B cell (primary cell): ENCODE results near the gene TENT4B. TPM values are rescaled to one million over a fixed set of nuclear protein-coding genes. Genes with fewer than 3 reads are reported as not detected.

Experiments
- ATAC-seq: fragments of 200-7000 bp; cut with Tn5 transposase; one replicate; pipeline ENCODE4 v1.10.0; 2021; ENCODE audit warnings: low read depth, mild to moderate bottlenecking, moderate number of reproducible peaks, moderate library complexity
- CTCF ChIA-PET: fragments of 350-600 bp; sonication (Branson Sonifier 250); formaldehyde crosslinking; loops from one replicate; lab custom pipeline; 2021; ENCODE audit warnings: antibody characterized with exemption, inconsistent platforms; lab: Charles Lee
- POLR2A ChIA-PET: fragments of 350-600 bp; sonication (Branson Sonifier 250); formaldehyde crosslinking; loops from one replicate; lab custom pipeline; 2021; ENCODE audit warnings: antibody characterized with exemption; lab: Charles Lee
- DNase-seq: peaks from one replicate; pipeline ENCODE4 v3.0.0; 2013
- H2AFZ ChIP-seq: 2 replicates; pipeline ENCODE4 v1.6.1; 2012; ENCODE audit warnings: mild to moderate bottlenecking, low read depth, low read length; ENCODE audit not compliant: insufficient read depth, poor library complexity, severe bottlenecking
- H3K27ac ChIP-seq, 2 donors: 1 replicate in 1 of 2; 2 replicates in 1 of 2; pipeline ENCODE4 v1.5.1; 2012 to 2013; ENCODE audit warnings: low read length in 2 of 2, mild to moderate bottlenecking in 2 of 2, moderate library complexity in 1 of 2
- H3K27me3 ChIP-seq, 4 experiments: fragments of 200-600 bp in 1 of 4; sonication (generic) in 1 of 4; replicated peaks in 1 of 4; 1 replicate in 2 of 4; 2 replicates in 2 of 4; pipeline versions ENCODE4 v1.6.1 to v1.7.0; 2013 to 2016; ENCODE audit warnings: low read length in 3 of 4, mild to moderate bottlenecking in 2 of 4, mixed read lengths in 1 of 4, moderate library complexity in 1 of 4; ENCODE audit not compliant: insufficient read depth in 4 of 4, control insufficient read depth in 3 of 4; ENCODE audit errors: control extremely low read depth in 1 of 4
- H3K36me3 ChIP-seq, 2 experiments: replicated peaks in 1 of 2; 1 replicate in 1 of 2; 2 replicates in 1 of 2; pipeline versions ENCODE4 v1.6.1 to v1.7.1; 2013; ENCODE audit warnings: low read length in 1 of 2; ENCODE audit not compliant: insufficient read depth in 2 of 2, control insufficient read depth in 1 of 2; ENCODE audit errors: control extremely low read depth in 1 of 2, extremely low read depth in 1 of 2
- H3K4me1 ChIP-seq, 2 donors: fragments of 200-600 bp in 1 of 2; sonication (generic) in 1 of 2; 1 replicate in 1 of 2; 2 replicates in 1 of 2; pipeline versions ENCODE4 v1.5.1 to v1.6.1; 2013 to 2017; ENCODE audit warnings: low read length in 2 of 2; ENCODE audit not compliant: control insufficient read depth in 2 of 2, insufficient read depth in 2 of 2
- H3K4me2 ChIP-seq: replicated peaks from 2 replicates; pipeline ENCODE3; 2012; ENCODE audit warnings: mild to moderate bottlenecking, low read depth, low read length; ENCODE audit not compliant: poor library complexity, severe bottlenecking
- H3K4me3 ChIP-seq, 5 experiments: fragments of 200-600 bp in 1 of 5; sonication (generic) in 1 of 5; 1 replicate in 3 of 5; 2 replicates in 2 of 5; pipeline versions ENCODE4 v1.5.1 to v1.7.0; 2011 to 2016; ENCODE audit warnings: low read length in 4 of 5, mild to moderate bottlenecking in 4 of 5, low read depth in 2 of 5, control low read depth in 1 of 5, moderate library complexity in 1 of 5; ENCODE audit not compliant: insufficient read depth in 1 of 5; ENCODE audit errors: control extremely low read depth in 1 of 5, extremely low read depth in 1 of 5
- H3K79me2 ChIP-seq: fragments of 200-600 bp; sonication (generic); one replicate; pipeline ENCODE4 v1.6.0; 2016; ENCODE audit warnings: low read length; ENCODE audit not compliant: control insufficient read depth, insufficient read depth
- H3K9ac ChIP-seq: fragments of 200-600 bp; sonication (generic); 2 replicates; pipeline ENCODE4 v1.6.1; 2017; ENCODE audit warnings: mild to moderate bottlenecking, low read length, moderate library complexity
- H3K9me3 ChIP-seq, 3 donors: one replicate each; pipeline versions ENCODE4 v1.6.1 to v1.7.1; 2013; ENCODE audit warnings: low read length in 2 of 3; ENCODE audit not compliant: control insufficient read depth in 2 of 3, insufficient read depth in 1 of 3; ENCODE audit errors: control extremely low read depth in 1 of 3
- H4K20me1 ChIP-seq: 2 replicates; pipeline ENCODE4 v1.6.0; 2012; ENCODE audit warnings: mild to moderate bottlenecking, low read length; ENCODE audit not compliant: insufficient read depth, control insufficient read depth, poor library complexity, severe bottlenecking
- H3K27ac Mint-ChIP-seq: one replicate; pipeline ENCODE4 v1.8.0; 2021; ENCODE audit warnings: mixed read lengths
- H3K27me3 Mint-ChIP-seq: one replicate; pipeline ENCODE4 v1.8.0; 2021; ENCODE audit warnings: mixed read lengths
- H3K4me1 Mint-ChIP-seq: one replicate; pipeline ENCODE4 v1.8.0; 2021; ENCODE audit warnings: mixed read lengths
- H3K4me3 Mint-ChIP-seq: one replicate; pipeline ENCODE4 v1.8.0; 2021; ENCODE audit warnings: mixed read lengths
- H3K9me3 Mint-ChIP-seq: one replicate; pipeline ENCODE4 v1.8.0; 2022; ENCODE audit warnings: mixed read lengths; ENCODE audit not compliant: insufficient read depth
- EZH2 ChIP-seq: IDR thresholded peaks from 2 replicates; pipeline ENCODE4 v1.6.1; 2012; ENCODE audit warnings: borderline replicate concordance, low read depth, mild to moderate bottlenecking, moderate library complexity, low read length; ENCODE audit not compliant: insufficient read depth, poor library complexity, severe bottlenecking
- WGBS: methylation state at CpG from one replicate; pipeline ENCODE4 v1.1.5; 2013; ENCODE audit warnings: missing lambda C conversion rate; ENCODE audit not compliant: insufficient coverage; 5-methylcytosine and 5-hydroxymethylcytosine counted together
- intact Hi-C: fragments of 100-400 bp; cut with micrococcal nuclease; formaldehyde crosslinking; loops from one replicate; pipeline ENCODE4 v1.10.0; 2022
- polyA plus RNA-seq: library from polyadenylated mRNA; depleted of rRNA; stranded (reverse); fragments of >200 nt; gene quantifications from 2 replicates; pipeline ENCODE4 v1.2.3, GENCODE V29; 2012
- total RNA-seq, 2 donors: library from RNA; stranded (reverse); fragments of 120-200 nt in 1 of 2; gene quantifications; 1 replicate in 1 of 2; 2 replicates in 1 of 2; pipeline versions ENCODE4 v1.2.3 to v1.2.4, GENCODE V29; 2013 to 2022
- TF ChIP-seq, protein P1 (sequence below): fragments of 200-600 bp; IDR thresholded peaks from one replicate; pipeline ENCODE4 v1.8.0; 2022; ENCODE audit warnings: antibody characterized with exemption, mild to moderate bottlenecking

TENT4B gene
- total and polyA plus RNA-seq, 2 donors (not counting 1 experiment from before 2014, with no cell fraction given), result 6.1 to 17.1 TPM

DNA sequence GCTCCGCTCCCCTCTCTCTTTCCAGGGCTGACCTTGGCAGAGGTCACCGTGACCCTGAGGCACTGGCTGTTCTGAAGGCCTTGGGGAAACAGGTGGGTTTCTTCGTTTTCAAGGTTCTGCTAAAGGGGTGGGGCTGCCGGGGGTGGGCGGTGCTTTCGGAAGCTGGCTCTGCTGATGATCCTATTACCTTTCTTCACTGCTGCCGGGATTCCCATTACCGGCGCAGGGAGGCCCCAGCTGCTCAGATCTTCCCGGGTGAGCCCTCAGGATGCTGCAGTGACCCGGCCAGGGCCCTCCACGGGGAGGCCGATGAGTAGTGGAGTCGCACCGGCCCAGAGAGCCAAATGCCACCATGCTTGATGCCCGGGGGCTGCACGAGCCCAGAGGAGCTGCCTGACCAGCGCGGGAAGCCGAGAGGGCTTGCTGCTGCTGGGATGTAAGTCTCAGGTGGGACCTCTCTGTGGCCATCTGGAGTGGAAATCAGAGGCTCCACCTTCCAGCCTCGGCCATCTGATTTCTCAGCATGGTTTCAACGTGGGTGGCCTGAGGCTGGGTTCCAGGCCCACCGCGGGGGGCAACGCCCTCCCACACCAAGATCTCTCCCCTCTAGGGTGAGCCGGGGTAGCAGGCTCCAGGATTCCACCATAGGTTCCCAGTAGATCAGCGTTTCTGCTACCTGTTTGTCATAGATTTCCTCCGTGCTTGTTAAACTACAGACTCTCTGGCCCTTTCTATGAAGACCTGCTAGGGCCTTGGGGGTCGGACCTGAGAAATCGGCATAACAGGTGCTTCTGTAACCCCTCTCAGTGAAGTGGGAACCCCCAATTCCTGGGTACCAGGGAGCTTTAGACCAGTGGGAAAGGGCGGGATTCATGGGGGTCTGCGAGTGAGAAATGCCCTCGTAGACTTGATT is 91.7 kb downstream of the TENT4B start:
- ChIA-PET POLR2A (interaction anchor here (0.6 to 1.2 kb wide), 3 partner anchors 30 to 68 kb away, joined by 3 to 5 read pairs (median 4); no protein-coding TSS in a partner anchor), CTCF (interaction anchor here (0.8 to 3.5 kb wide), 17 partner anchors 13 to 421 kb away, joined by 3 to 29 read pairs (median 6); partner anchors contain the start of gene BRD7)
- Histone ChIP-seq H3K4me2 (peak overlapping the region; percentile 90), H4K20me1 (no peaks in the 10 kb centered on the region), H2AFZ (peak overlapping the region; percentile 84), H3K27me3 (peaks cover 0 to 11% (median 4%) of the 10 kb centered on the region in 4 experiments), H3K36me3 (no peaks in the 10 kb centered on the region), H3K4me3 (peak overlapping the region in 2 of 5 experiments; percentile 45 to 52), H3K9ac (peak overlapping the region; percentile 60), H3K9me3 (no peaks in the 10 kb centered on the region), H3K4me1 (peaks cover 6 to 15% of the 10 kb centered on the region in 2 donors), H3K79me2 (no peaks in the 10 kb centered on the region), H3K27ac (no peak overlapping the region)
- intact Hi-C loops, result no loop called here
- Mint-ChIP-seq H3K4me3 (peak overlapping the region; percentile 74), H3K27ac (peak overlapping the region; percentile 53), H3K4me1 (peaks cover 11% of the 10 kb centered on the region), H3K27me3 (no peaks in the 10 kb centered on the region), H3K9me3 (no peaks in the 10 kb centered on the region)
- ATAC-seq, result no peak
- no peak for TF ChIP-seq EZH2
- TF ChIP-seq, protein P1, sequence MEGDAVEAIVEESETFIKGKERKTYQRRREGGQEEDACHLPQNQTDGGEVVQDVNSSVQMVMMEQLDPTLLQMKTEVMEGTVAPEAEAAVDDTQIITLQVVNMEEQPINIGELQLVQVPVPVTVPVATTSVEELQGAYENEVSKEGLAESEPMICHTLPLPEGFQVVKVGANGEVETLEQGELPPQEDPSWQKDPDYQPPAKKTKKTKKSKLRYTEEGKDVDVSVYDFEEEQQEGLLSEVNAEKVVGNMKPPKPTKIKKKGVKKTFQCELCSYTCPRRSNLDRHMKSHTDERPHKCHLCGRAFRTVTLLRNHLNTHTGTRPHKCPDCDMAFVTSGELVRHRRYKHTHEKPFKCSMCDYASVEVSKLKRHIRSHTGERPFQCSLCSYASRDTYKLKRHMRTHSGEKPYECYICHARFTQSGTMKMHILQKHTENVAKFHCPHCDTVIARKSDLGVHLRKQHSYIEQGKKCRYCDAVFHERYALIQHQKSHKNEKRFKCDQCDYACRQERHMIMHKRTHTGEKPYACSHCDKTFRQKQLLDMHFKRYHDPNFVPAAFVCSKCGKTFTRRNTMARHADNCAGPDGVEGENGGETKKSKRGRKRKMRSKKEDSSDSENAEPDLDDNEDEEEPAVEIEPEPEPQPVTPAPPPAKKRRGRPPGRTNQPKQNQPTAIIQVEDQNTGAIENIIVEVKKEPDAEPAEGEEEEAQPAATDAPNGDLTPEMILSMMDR, result no peak
- 86% methylated on average over 30 of the region's 33 CpGs for WGBS
- no peak for DNase-seq
